Tibial nerve (tissue), 4 donors: ENCODE measurements around the gene LPIN3. TPM values are rescaled to one million over a fixed set of nuclear protein-coding genes. Genes with fewer than 3 reads are reported as not detected.

ENCODE experiments used
- DNase-seq, 2 donors: peaks; one replicate each; pipeline ENCODE4 v3.0.0-alpha.2; 2019; ENCODE audit warnings: low spot score in 2 of 2
- H3K27ac ChIP-seq, 4 donors: fragments of 200-600 bp; sonication (generic) in 3 of 4; one replicate each; pipeline ENCODE4 v1.5.1; 2017 to 2019; ENCODE audit warnings: mild to moderate bottlenecking in 1 of 4
- H3K27me3 ChIP-seq, 2 donors: fragments of 200-600 bp; sonication (generic) in 1 of 2; one replicate each; pipeline versions ENCODE4 v1.5.1 to v1.6.0; 2017 to 2019
- H3K36me3 ChIP-seq, 3 donors: fragments of 200-600 bp; sonication (generic); one replicate each; pipeline ENCODE4 v1.5.1; 2018 to 2019
- H3K4me1 ChIP-seq, 4 donors: fragments of 200-600 bp; sonication (generic) in 3 of 4; one replicate each; pipeline ENCODE4 v1.5.1; 2017 to 2019
- H3K4me3 ChIP-seq, 4 donors: fragments of 200-600 bp; sonication (generic) in 3 of 4; one replicate each; pipeline ENCODE4 v1.5.1; 2017 to 2019; ENCODE audit warnings: mild to moderate bottlenecking in 1 of 4, moderate library complexity in 1 of 4
- H3K9me3 ChIP-seq, 4 donors: fragments of 200-600 bp; sonication (generic) in 3 of 4; one replicate each; pipeline ENCODE4 v1.5.1; 2017 to 2019
- CTCF ChIP-seq, 5 experiments: fragments of 200-600 bp in 3 of 5; fragments of 450-650 bp in 2 of 5; sonication (generic) in 3 of 5; IDR thresholded peaks; one replicate each; pipeline ENCODE4 v1.5.1; 2016 to 2019; ENCODE audit warnings: antibody characterized with exemption in 5 of 5, mild to moderate bottlenecking in 3 of 5, moderate library complexity in 2 of 5
- EP300 ChIP-seq, 2 donors: sonication (generic); formaldehyde crosslinking; IDR thresholded peaks; one replicate each; pipeline ENCODE4 v1.6.1; 2017; ENCODE audit warnings: antibody characterized with exemption in 2 of 2, mild to moderate bottlenecking in 1 of 2
- POLR2A ChIP-seq, 2 donors: fragments of 450-650 bp; IDR thresholded peaks; one replicate each; pipeline ENCODE4 v1.6.1; 2017; ENCODE audit warnings: antibody characterized with exemption in 2 of 2, mild to moderate bottlenecking in 2 of 2, moderate library complexity in 2 of 2
- whole genome bisulfite sequencing, 2 donors: methylation state at CpG; one replicate each; pipeline ENCODE4 v1.1.5; 2018; 5-methylcytosine and 5-hydroxymethylcytosine counted together
- total RNA-seq, 4 donors: library from RNA; depleted of rRNA; stranded (reverse); fragments of >200 nt; gene quantifications; one replicate each; pipeline ENCODE4 v1.1.0, GENCODE V29; 2016

LPIN3 gene
- total RNA-seq, 4 donors from 2014 or later: 24.5 to 64.8 (median 36.5) TPM

- no peak for DNase-seq
- Histone ChIP-seq H3K36me3 (peaks cover 0 to 4% (median 0%) of the 10 kb centered on the region in 3 donors), H3K27me3 (no peaks in the 10 kb centered on the region), H3K4me1 (peaks cover 0 to 49% (median 23%) of the 10 kb centered on the region in 4 donors), H3K4me3 (no peak overlapping the region), H3K9me3 (no peaks in the 10 kb centered on the region), H3K27ac (peak overlapping the region in 2 of 4 donors; percentile 2 to 27)
- 69 to 72% methylated on average over 2 of the region's 2 CpGs for WGBS, 2 donors
- no peak for TF ChIP-seq CTCF (IDR thresholded peaks at IDR 0.05)
- no peak for TF ChIP-seq EP300 (IDR thresholded peaks at IDR 0.05)
- TF ChIP-seq POLR2A (IDR thresholded peaks at IDR 0.05): no peak
Measured at GRCh38 chr20:41398408-41398807, 57.8 kb downstream of the LPIN3 start.

GRCh38 chr20:41403604-41404003 is 63.0 kb downstream of the LPIN3 start:
- Histone ChIP-seq H3K36me3 (peaks cover 0 to 56% (median 6%) of the 10 kb centered on the region in 3 donors), H3K27me3 (no peaks in the 10 kb centered on the region), H3K4me1 (peaks cover 0 to 34% (median 0%) of the 10 kb centered on the region in 4 donors), H3K4me3 (no peak overlapping the region), H3K9me3 (no peaks in the 10 kb centered on the region), H3K27ac (no peak overlapping the region)
- no peak for DNase-seq
- no peak for TF ChIP-seq CTCF (IDR thresholded peaks at IDR 0.05)
- no peak for TF ChIP-seq POLR2A (IDR thresholded peaks at IDR 0.05)
- no peak for TF ChIP-seq EP300 (IDR thresholded peaks at IDR 0.05)
- WGBS, 2 donors: 89 to 90% methylated on average over 12 of the region's 12 CpGs

GRCh38 chr20:41405436-41405835 is 64.8 kb downstream of the LPIN3 start:
- Histone ChIP-seq H3K27me3 (no peaks in the 10 kb centered on the region), H3K4me3 (no peak overlapping the region), H3K4me1 (peaks cover 0 to 43% (median 4%) of the 10 kb centered on the region in 4 donors), H3K36me3 (peaks cover 0 to 73% (median 6%) of the 10 kb centered on the region in 3 donors), H3K27ac (no peak overlapping the region), H3K9me3 (no peaks in the 10 kb centered on the region)
- DNase-seq: no peak
- 59 to 64% methylated on average over 3 of the region's 3 CpGs for WGBS, 2 donors
- no peak for TF ChIP-seq EP300 (IDR thresholded peaks at IDR 0.05)
- no peak for TF ChIP-seq CTCF (IDR thresholded peaks at IDR 0.05)
- TF ChIP-seq POLR2A (IDR thresholded peaks at IDR 0.05): no peak

GRCh38 chr20:41406353-41406752 is 65.7 kb downstream of the LPIN3 start:
- Histone ChIP-seq H3K27ac (no peak overlapping the region), H3K36me3 (peaks cover 0 to 82% (median 6%) of the 10 kb centered on the region in 3 donors), H3K4me1 (peaks cover 0 to 51% (median 4%) of the 10 kb centered on the region in 4 donors)

More at GRCh38 chr20:41406353-41406752, 65.7 kb downstream of the LPIN3 start:
- DNase-seq: no peak
- H3K27me3 ChIP-seq: no peaks in the 10 kb centered on the region
- no peaks in the 10 kb centered on the region for H3K9me3 ChIP-seq
- 64 to 69% methylated on average over 10 of the region's 10 CpGs for WGBS, 2 donors
- H3K4me3 ChIP-seq: no peak overlapping the region
- TF ChIP-seq POLR2A (IDR thresholded peaks at IDR 0.05) (no peak), CTCF (IDR thresholded peaks at IDR 0.05) (no peak), EP300 (IDR thresholded peaks at IDR 0.05) (no peak)
